M059J (cell line): ENCODE measurements around the gene ACADSB. TPM values are rescaled to one million over a fixed set of nuclear protein-coding genes. Genes with fewer than 3 reads are reported as not detected.

Source experiments
- DNase-seq: peaks from one replicate; pipeline ENCODE4 v3.0.0-alpha.2; 2012; ENCODE audit warnings: low read depth
- total RNA-seq: library from RNA; depleted of rRNA; stranded (reverse); fragments of >200 nt; shearing (Covaris generic); gene quantifications from 2 replicates; pipeline ENCODE4 v1.2.3, GENCODE V29; 2014

Gene ACADSB
- total RNA-seq, 1 experiment from 2014 or later, result 3.8 TPM

- DNase-seq, result no peak
Measured at GRCh38 chr10:123001370-123001769, 7.4 kb upstream of the ACADSB start.

- DNase-seq, result no peak
Measured at GRCh38 chr10:123004298-123004697, 4.5 kb upstream of the ACADSB start.

- DNase-seq, result peak; percentile 68
Measured at GRCh38 chr10:123007558-123008354, 1.1 kb upstream of the ACADSB start.

GRCh38 chr10:123009105-123009820 lies 457 bp downstream of the ACADSB start:
- DNase-seq, result peak; percentile 18

GRCh38 chr10:123011987-123012386 lies 3.2 kb downstream of the ACADSB start:
- DNase-seq, result no peak

- DNase-seq, result peak; percentile 40
Measured at GRCh38 chr10:123013456-123014419, 4.9 kb downstream of the ACADSB start.

GRCh38 chr10:123014772-123015171 lies 6.0 kb downstream of the ACADSB start:
- no peak for DNase-seq

GRCh38 chr10:123016228-123016627 lies 7.4 kb downstream of the ACADSB start:
- peak; percentile 13 for DNase-seq

- no peak for DNase-seq
Measured at GRCh38 chr10:123017421-123018165, 8.8 kb downstream of the ACADSB start.

GRCh38 chr10:123018531-123018930 lies 9.7 kb downstream of the ACADSB start:
- DNase-seq, result no peak

- DNase-seq, result no peak
Measured at GRCh38 chr10:123019264-123019663, 10.5 kb downstream of the ACADSB start.

- DNase-seq, result no peak
Measured at GRCh38 chr10:123019941-123020703, 11.3 kb downstream of the ACADSB start.

GRCh38 chr10:123021517-123021916 lies 12.7 kb downstream of the ACADSB start:
- DNase-seq, result no peak

GRCh38 chr10:123024540-123024939 lies 15.7 kb downstream of the ACADSB start:
- no peak for DNase-seq

GRCh38 chr10:123026302-123026701 lies 17.5 kb downstream of the ACADSB start:
- DNase-seq, result no peak

GRCh38 chr10:123027861-123028260 lies 19.1 kb downstream of the ACADSB start:
- peak; percentile 53 for DNase-seq

- DNase-seq, result no peak
Measured at GRCh38 chr10:123031124-123031523, 22.3 kb downstream of the ACADSB start.

GRCh38 chr10:123034332-123034731 lies 25.5 kb downstream of the ACADSB start:
- no peak for DNase-seq

- DNase-seq, result no peak
Measured at GRCh38 chr10:123035467-123036086, 26.8 kb downstream of the ACADSB start.
